Measurements from ENCODE around the gene BRSK2.

Gene BRSK2

DNA sequence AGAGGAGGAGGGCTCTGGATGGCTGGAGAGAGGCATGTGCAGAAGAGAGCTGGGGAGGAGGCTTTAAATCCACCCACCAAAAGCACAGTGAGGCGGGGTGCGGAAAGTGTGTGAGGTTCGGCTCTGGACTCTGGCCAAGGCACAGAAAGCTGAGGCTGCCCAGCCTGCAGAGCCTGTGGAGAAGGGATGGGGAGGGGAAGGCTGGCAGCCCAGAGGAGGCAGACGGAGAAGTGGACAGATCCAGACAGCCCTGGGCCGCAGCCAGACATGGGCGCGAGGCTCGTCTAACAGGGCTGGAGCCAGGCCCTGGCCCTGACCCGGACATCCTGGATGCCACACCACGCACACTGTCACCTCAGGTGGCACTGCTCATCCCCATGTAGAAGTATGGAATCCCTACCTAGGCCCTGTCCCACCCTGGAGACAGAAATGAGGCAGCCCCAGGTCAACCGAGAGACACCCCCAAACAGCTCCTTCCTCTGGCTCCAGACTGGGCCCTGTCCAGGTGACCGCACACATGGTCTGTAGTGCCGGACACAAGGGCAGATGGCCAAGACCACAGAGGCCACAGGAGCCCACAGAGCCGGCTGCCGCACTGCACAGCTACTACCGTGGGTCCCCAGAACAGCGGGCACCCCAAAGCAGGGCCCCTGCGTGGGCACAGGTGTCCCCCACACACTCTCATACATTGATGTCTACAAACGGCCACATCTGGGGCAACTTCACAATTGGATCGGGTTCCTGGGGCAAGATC is 113.4 kb downstream of the BRSK2 start:
- Histone ChIP-seq H3K27ac (ENCODE audit: low read depth, low read length, poor library complexity, severe bottlenecking) (no peak overlapping the region), H3F3A (ENCODE audit: insufficient read depth, low read length) (no peaks in the 10 kb centered on the region), H3K27me3 (ENCODE audit: insufficient read depth, low read length) (no peaks in the 10 kb centered on the region), H3K4me2 (ENCODE audit: low read length) (no peak overlapping the region), H3K9ac (ENCODE audit: low read length) (no peak overlapping the region), H2AFZ (ENCODE audit: low read length) (no peak overlapping the region), H3K4me3 (ENCODE audit: low read depth, low read length, poor library complexity, severe bottlenecking) (no peak overlapping the region), H3K9me2 (ENCODE audit: low read depth, low read length) (no peaks in the 10 kb centered on the region), H3K4me1 (ENCODE audit: insufficient read depth, low read length, severe bottlenecking) (no peaks in the 10 kb centered on the region), H4K20me1 (ENCODE audit: insufficient read depth, low read length) (no peaks in the 10 kb centered on the region), H3K9me3 (ENCODE audit: low read length) (no peaks in the 10 kb centered on the region), H3K79me2 (ENCODE audit: insufficient read depth, low read length) (no peaks in the 10 kb centered on the region), H3K36me3 (ENCODE audit: insufficient read depth, low read length) (no peaks in the 10 kb centered on the region)
- no peak for TF ChIP-seq EZH2 (IDR thresholded peaks at IDR 0.05; ENCODE audit: borderline replicate concordance, low read length)
- TF ChIP-seq, protein P1, sequence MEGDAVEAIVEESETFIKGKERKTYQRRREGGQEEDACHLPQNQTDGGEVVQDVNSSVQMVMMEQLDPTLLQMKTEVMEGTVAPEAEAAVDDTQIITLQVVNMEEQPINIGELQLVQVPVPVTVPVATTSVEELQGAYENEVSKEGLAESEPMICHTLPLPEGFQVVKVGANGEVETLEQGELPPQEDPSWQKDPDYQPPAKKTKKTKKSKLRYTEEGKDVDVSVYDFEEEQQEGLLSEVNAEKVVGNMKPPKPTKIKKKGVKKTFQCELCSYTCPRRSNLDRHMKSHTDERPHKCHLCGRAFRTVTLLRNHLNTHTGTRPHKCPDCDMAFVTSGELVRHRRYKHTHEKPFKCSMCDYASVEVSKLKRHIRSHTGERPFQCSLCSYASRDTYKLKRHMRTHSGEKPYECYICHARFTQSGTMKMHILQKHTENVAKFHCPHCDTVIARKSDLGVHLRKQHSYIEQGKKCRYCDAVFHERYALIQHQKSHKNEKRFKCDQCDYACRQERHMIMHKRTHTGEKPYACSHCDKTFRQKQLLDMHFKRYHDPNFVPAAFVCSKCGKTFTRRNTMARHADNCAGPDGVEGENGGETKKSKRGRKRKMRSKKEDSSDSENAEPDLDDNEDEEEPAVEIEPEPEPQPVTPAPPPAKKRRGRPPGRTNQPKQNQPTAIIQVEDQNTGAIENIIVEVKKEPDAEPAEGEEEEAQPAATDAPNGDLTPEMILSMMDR (IDR thresholded peaks at IDR 0.05; ENCODE audit: low read length): no peak

GRCh38 chr11:1503708-1504104 is 114.0 kb downstream of the BRSK2 start:
- Histone ChIP-seq H3K4me1 (ENCODE audit: insufficient read depth, low read length, severe bottlenecking) (no peaks in the 10 kb centered on the region), H3K4me3 (ENCODE audit: low read depth, low read length, poor library complexity, severe bottlenecking) (no peak overlapping the region), H3K36me3 (ENCODE audit: insufficient read depth, low read length) (no peaks in the 10 kb centered on the region), H3K9ac (ENCODE audit: low read length) (no peak overlapping the region), H3K4me2 (ENCODE audit: low read length) (no peak overlapping the region), H3K79me2 (ENCODE audit: insufficient read depth, low read length) (no peaks in the 10 kb centered on the region), H4K20me1 (ENCODE audit: insufficient read depth, low read length) (no peaks in the 10 kb centered on the region), H3K9me3 (ENCODE audit: low read length) (no peaks in the 10 kb centered on the region), H2AFZ (ENCODE audit: low read length) (no peak overlapping the region), H3K9me2 (ENCODE audit: low read depth, low read length) (no peaks in the 10 kb centered on the region), H3K27ac (ENCODE audit: low read depth, low read length, poor library complexity, severe bottlenecking) (no peak overlapping the region), H3K27me3 (ENCODE audit: insufficient read depth, low read length) (no peaks in the 10 kb centered on the region), H3F3A (ENCODE audit: insufficient read depth, low read length) (no peaks in the 10 kb centered on the region)
- TF ChIP-seq, protein P1 (IDR thresholded peaks at IDR 0.05; ENCODE audit: low read length): no peak
- TF ChIP-seq EZH2 (IDR thresholded peaks at IDR 0.05; ENCODE audit: borderline replicate concordance, low read length): no peak

DNA sequence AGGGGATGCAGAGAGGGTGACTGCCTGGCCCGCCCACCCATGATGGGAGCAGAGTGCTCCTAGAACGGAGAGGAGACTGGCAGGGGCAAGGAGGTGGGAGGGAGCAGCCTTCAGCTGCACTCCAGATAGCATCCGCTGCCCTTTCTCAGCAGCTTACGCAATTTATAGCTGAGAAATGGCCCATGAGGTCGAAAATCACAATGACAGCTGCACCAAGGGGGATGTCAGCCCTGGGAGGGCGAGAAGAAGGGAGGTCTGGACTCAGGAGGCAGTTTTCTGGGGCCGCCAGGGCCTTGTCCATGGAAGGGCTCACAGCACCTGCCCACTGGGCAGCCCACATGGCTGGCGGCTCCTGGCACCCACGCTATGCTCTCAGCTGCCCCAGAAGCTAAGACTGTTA is 114.4 kb downstream of the BRSK2 start:
- Histone ChIP-seq H2AFZ (ENCODE audit: low read length) (no peak overlapping the region), H3K9ac (ENCODE audit: low read length) (no peak overlapping the region), H3K4me1 (ENCODE audit: insufficient read depth, low read length, severe bottlenecking) (no peaks in the 10 kb centered on the region), H3K36me3 (ENCODE audit: insufficient read depth, low read length) (no peaks in the 10 kb centered on the region), H3K4me3 (ENCODE audit: low read depth, low read length, poor library complexity, severe bottlenecking) (no peak overlapping the region), H3K79me2 (ENCODE audit: insufficient read depth, low read length) (no peaks in the 10 kb centered on the region), H3K9me3 (ENCODE audit: low read length) (no peaks in the 10 kb centered on the region), H3K4me2 (ENCODE audit: low read length) (no peak overlapping the region), H3K27me3 (ENCODE audit: insufficient read depth, low read length) (no peaks in the 10 kb centered on the region), H4K20me1 (ENCODE audit: insufficient read depth, low read length) (no peaks in the 10 kb centered on the region), H3K9me2 (ENCODE audit: low read depth, low read length) (no peaks in the 10 kb centered on the region), H3F3A (ENCODE audit: insufficient read depth, low read length) (no peaks in the 10 kb centered on the region), H3K27ac (ENCODE audit: low read depth, low read length, poor library complexity, severe bottlenecking) (no peak overlapping the region)
- no peak for TF ChIP-seq EZH2 (IDR thresholded peaks at IDR 0.05; ENCODE audit: borderline replicate concordance, low read length)
- TF ChIP-seq, protein P1 (IDR thresholded peaks at IDR 0.05; ENCODE audit: low read length): no peak
